Stimulated activated CD4-positive, alpha-beta T cell treated with anti-CD3 and anti-CD28 coated beads, Interleukin-1b, Interleukin-23, amount 100 ng/mL, for 48 hours (primary cell): ENCODE measurements around the gene IFNA21.
"Not testable (repeated sequence)": the region's sequence is repeated elsewhere in the genome, so short reads cannot be mapped to it uniquely, and the experiment has no call there.

Source experiments
- DNase-seq: peaks from one replicate; pipeline ENCODE4 v3.0.0-alpha.2; 2020

Gene IFNA21

DNA sequence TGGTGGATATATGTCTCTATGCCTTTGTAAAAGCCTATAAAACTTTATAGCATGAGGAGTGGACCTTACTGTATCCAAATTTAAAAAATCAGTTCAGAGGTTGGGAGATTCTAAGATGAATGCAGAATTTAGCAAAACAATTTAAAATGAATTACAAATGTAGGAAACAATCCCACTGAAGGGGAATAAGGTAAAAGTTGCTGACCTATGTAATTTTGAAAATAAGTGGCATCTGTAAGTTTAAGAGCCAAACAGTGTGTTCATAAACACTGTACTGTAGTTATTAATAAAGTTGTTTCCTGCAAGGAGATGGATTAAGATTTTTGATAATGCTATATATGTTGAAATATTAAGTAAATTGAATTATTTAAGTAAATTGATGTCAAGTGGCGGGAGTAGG is 29.4 kb downstream of the IFNA21 start:
- DNase-seq: no peak

DNA sequence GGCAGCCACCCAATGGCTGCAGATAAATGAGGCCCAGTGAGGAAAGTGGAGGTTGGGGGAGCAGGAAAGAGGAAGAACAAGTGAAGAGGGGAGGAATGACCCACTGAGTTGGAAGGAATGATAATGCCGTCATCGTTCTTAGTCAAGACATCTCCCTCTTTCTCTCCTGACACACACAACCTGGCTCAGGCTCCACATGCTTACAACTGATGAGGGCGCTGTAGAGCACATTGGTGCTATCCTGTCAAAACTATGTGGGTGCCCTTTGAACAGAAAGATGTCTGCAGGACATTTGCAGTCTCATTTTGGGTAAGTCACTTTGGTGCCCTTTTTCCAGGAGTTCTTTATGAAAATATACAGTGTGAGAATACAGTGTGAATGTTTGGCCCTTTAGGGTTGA is 30.7 kb downstream of the IFNA21 start:
- no peak for DNase-seq

DNA sequence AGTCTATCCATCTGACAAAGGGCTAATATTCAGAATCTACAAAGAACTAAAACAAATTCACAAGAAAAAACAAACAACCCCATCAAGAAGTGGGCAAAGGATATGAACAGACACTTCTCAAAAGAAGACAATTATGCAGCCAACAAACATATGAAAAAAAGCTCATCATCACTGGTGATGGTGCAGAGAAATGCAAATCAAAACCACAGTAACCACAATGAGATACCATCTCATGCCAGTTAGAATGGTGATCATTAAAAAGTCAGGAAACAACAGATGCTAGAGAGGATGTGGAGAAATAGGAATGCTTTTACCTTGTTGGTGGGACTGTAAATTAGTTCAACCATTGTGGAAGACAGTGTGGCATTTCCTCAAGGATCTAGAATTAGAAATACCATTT is 38.3 kb downstream of the IFNA21 start:
- not testable (repeated sequence) for DNase-seq

DNA sequence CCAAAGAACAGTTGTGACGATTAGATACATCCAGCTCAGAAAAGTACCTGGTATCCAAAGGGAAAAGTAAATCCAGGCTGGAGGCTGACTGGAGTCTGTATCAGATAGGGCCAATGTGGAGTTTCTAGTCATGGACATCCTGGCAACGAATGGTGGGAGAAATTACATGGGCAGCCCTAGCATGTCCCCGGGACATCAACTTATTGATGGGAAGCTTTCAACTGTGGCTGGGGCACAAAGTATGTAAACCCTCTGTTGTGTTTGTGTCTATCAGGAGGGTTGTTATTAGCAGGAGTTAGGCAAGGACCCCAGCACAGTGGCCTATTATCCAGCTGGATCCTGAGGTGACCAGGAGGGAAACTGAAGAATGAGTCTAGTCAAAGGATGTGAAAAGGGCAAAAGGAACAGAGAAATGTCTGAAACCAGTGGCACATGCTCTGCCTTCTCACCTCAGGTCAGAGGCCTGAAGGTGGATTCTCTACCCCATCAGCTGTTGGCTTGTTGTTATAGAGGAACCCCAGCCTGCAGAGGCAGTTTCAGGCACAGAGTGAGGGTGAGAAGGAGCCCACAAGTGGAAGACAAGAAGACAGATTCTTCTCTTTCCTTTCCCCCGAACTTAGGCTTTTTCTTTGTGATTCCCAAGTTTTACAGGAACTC is 44.7 kb downstream of the IFNA21 start:
- no peak for DNase-seq

DNA sequence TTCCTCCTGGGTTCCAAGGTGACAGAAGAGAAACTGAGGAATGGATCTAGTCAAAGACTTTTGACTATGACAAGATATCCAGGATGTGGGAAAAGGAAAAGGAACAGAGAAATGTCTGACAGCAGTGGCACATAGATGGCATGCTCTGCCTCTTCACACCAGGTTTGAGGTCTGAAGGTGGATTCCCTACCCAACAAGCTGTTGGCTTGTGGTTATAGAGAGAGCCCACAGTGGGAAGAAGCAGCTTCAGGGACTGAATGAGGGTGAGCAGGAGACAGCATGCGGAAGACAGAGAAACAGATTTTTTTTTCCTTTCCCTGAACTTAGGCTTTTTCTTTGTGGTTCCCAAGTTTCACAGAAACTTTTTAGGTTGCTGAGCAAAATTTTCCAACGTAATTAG is 45.4 kb downstream of the IFNA21 start:
- no peak for DNase-seq

DNA sequence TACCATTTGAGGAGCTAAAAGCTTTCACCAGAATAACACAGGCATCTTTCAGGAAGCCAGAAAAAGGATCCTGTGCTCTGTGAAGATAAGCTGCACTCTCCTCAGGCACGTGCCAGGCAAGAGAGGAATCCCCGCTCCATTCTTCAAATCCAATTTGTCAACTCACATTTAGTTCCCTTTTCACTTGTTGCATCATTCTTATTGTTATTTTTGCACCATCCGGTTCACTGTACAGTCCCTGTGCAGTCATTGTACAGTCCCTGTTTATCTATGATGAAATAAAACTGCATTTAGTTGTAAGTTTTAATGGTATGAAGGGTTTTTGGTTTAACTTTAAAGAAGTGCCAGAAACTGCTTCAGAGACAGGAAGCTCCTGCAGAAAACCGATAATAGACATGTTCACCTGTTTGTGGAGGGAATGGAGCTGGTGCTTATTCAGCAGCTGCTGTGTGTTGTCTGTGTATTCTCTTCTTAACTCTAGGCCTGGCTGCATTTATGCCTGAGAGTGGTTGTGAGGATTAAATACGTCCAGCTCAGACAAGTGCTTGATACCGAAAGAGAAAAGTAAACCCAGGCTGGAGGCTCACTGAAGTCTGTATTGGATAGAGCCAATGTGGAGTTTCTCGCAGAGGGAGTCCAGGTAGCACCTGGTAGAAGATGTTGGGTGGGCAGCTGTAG is 47.2 kb downstream of the IFNA21 start:
- no peak for DNase-seq
